Smooth muscle cell of the brain vasculature (primary cell): Measurements from ENCODE around the gene PRKCH.

ENCODE experiments used
- DNase-seq: peaks from one replicate; pipeline ENCODE4 v3.0.0-alpha.2; 2012; ENCODE audit warnings: low read depth, low spot score

Gene PRKCH

GRCh38 chr14:61543946-61544345 lies 222.6 kb downstream of the PRKCH start:
- no peak for DNase-seq

GRCh38 chr14:61544448-61545330 lies 223.3 kb downstream of the PRKCH start:
- no peak for DNase-seq

- no peak for DNase-seq
These were observed 224.5 kb downstream of the PRKCH start for GRCh38 chr14:61545726-61546455.

- no peak for DNase-seq
These were observed 226.0 kb downstream of the PRKCH start for GRCh38 chr14:61547186-61548069.

GRCh38 chr14:61549425-61549824 lies 228.0 kb downstream of the PRKCH start:
- no peak for DNase-seq

GRCh38 chr14:61551384-61551783 lies 230.0 kb downstream of the PRKCH start:
- no peak for DNase-seq

- DNase-seq, result no peak
These were observed 230.9 kb downstream of the PRKCH start for GRCh38 chr14:61552241-61552640.

- no peak for DNase-seq
These were observed 232.6 kb downstream of the PRKCH start for GRCh38 chr14:61553730-61554641.

- DNase-seq, result no peak
These were observed 233.9 kb downstream of the PRKCH start for GRCh38 chr14:61555056-61555838.

GRCh38 chr14:61556455-61556854 lies 235.1 kb downstream of the PRKCH start:
- DNase-seq, result no peak

GRCh38 chr14:61557262-61557661 lies 235.9 kb downstream of the PRKCH start:
- DNase-seq, result no peak

GRCh38 chr14:61557854-61558253 lies 236.5 kb downstream of the PRKCH start:
- no peak for DNase-seq

GRCh38 chr14:61558271-61558670 lies 236.9 kb downstream of the PRKCH start:
- DNase-seq, result peak; percentile 99

- no peak for DNase-seq
These were observed 238.3 kb downstream of the PRKCH start for GRCh38 chr14:61559641-61560201.

GRCh38 chr14:61560323-61560722 lies 238.9 kb downstream of the PRKCH start:
- no peak for DNase-seq

- DNase-seq, result no peak
These were observed 239.7 kb downstream of the PRKCH start for GRCh38 chr14:61561104-61561503.

GRCh38 chr14:61561657-61562276 lies 240.4 kb downstream of the PRKCH start:
- DNase-seq, result no peak

- DNase-seq, result no peak
These were observed 241.2 kb downstream of the PRKCH start for GRCh38 chr14:61562321-61563161.
